GM15510 (cell line): ENCODE data around the gene PATJ.

Source experiments
- POLR2A ChIP-seq: IDR thresholded peaks from 3 replicates; pipeline ENCODE4 v1.6.1; 2011; ENCODE audit warnings: borderline replicate concordance; ENCODE audit not compliant: insufficient read length; ENCODE audit errors: extremely low read depth

PATJ gene

GRCh38 chr1:62066713-62067112 lies 324.4 kb downstream of the PATJ start:
- no peak for TF ChIP-seq POLR2A

- TF ChIP-seq POLR2A = no peak
These were observed 326.1 kb downstream of the PATJ start for GRCh38 chr1:62068416-62068843.

GRCh38 chr1:62068978-62069377 lies 326.7 kb downstream of the PATJ start:
- TF ChIP-seq POLR2A = no peak

GRCh38 chr1:62070384-62071011 lies 328.2 kb downstream of the PATJ start:
- TF ChIP-seq POLR2A = no peak

GRCh38 chr1:62071695-62072094 lies 329.4 kb downstream of the PATJ start:
- no peak for TF ChIP-seq POLR2A

- TF ChIP-seq POLR2A = no peak
These were observed 334.0 kb downstream of the PATJ start for GRCh38 chr1:62076286-62076685.

- TF ChIP-seq POLR2A = no peak
These were observed 335.5 kb downstream of the PATJ start for GRCh38 chr1:62077821-62078220.

- TF ChIP-seq POLR2A = no peak
These were observed 340.4 kb downstream of the PATJ start for GRCh38 chr1:62082456-62083363.

GRCh38 chr1:62084310-62084890 lies 342.1 kb downstream of the PATJ start:
- TF ChIP-seq POLR2A = no peak

- TF ChIP-seq POLR2A = no peak
These were observed 346.2 kb downstream of the PATJ start for GRCh38 chr1:62088439-62088838.

- TF ChIP-seq POLR2A = no peak
These were observed 347.3 kb downstream of the PATJ start for GRCh38 chr1:62089570-62089969.

GRCh38 chr1:62090016-62090415 lies 347.7 kb downstream of the PATJ start:
- no peak for TF ChIP-seq POLR2A

- no peak for TF ChIP-seq POLR2A
These were observed 349.8 kb downstream of the PATJ start for GRCh38 chr1:62092110-62092509.

- TF ChIP-seq POLR2A = no peak
These were observed 351.0 kb downstream of the PATJ start for GRCh38 chr1:62093261-62093660.

GRCh38 chr1:62097464-62097863 lies 355.2 kb downstream of the PATJ start:
- TF ChIP-seq POLR2A = no peak
